22Rv1 (cell line): ENCODE measurements around the gene FBRS.

Source experiments
- H3K27ac ChIP-seq: fragments of 450-650 bp; 2 replicates; pipeline ENCODE4 v1.5.1; 2017
- ZFX ChIP-seq: fragments of 450-650 bp; IDR thresholded peaks from 2 replicates; pipeline ENCODE4 v1.6.1; 2017; ENCODE audit warnings: antibody characterized with exemption, borderline replicate concordance
- TF ChIP-seq, protein P1 (sequence below): fragments of 450-650 bp; IDR thresholded peaks from 2 replicates; pipeline ENCODE4 v1.5.1; 2017; ENCODE audit warnings: mild to moderate bottlenecking

FBRS gene

DNA sequence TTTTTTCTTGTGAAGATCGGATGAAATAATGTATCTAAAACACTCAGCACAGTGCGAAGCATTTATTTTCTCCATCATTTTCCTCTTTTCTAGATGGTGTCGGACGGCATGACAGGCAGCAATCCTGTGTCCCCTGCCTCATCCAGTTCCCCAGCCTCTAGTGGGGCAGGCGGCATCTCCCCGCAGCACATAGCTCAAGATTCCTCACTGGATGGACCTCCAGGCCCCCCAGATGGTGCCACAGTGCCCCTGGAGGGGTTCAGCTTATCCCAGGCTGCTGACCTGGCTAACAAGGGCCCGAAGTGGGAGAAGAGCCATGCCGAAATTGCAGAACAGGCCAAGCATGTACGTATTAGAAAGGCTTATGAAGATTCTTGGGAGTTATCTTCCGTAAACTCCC, 45.7 kb downstream of the FBRS start:
- no peak overlapping the region for H3K27ac ChIP-seq
- no peak for TF ChIP-seq ZFX
- TF ChIP-seq, protein P1, sequence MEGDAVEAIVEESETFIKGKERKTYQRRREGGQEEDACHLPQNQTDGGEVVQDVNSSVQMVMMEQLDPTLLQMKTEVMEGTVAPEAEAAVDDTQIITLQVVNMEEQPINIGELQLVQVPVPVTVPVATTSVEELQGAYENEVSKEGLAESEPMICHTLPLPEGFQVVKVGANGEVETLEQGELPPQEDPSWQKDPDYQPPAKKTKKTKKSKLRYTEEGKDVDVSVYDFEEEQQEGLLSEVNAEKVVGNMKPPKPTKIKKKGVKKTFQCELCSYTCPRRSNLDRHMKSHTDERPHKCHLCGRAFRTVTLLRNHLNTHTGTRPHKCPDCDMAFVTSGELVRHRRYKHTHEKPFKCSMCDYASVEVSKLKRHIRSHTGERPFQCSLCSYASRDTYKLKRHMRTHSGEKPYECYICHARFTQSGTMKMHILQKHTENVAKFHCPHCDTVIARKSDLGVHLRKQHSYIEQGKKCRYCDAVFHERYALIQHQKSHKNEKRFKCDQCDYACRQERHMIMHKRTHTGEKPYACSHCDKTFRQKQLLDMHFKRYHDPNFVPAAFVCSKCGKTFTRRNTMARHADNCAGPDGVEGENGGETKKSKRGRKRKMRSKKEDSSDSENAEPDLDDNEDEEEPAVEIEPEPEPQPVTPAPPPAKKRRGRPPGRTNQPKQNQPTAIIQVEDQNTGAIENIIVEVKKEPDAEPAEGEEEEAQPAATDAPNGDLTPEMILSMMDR: no peak

DNA sequence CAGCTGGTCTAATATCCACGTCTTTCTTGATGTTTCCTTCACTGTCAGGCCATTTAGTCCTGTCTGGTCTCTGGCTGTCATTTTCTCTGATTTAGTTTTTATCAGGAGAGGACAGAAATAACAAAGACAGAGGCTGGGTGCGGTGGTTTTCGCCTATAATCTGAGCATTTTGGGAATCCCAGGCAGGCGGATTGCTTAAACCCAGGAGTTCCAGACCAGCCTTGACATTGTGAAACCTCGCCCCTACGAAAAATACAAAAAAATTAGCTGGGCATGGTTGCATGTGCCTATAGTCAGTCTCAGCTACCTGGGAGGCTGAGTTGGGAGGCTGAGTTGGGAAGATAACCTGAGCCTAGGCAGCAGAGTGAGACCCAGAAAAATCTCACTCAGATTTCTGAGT, 47.8 kb downstream of the FBRS start:
- no peak overlapping the region for H3K27ac ChIP-seq
- no peak for TF ChIP-seq ZFX
- TF ChIP-seq, protein P1: no peak

DNA sequence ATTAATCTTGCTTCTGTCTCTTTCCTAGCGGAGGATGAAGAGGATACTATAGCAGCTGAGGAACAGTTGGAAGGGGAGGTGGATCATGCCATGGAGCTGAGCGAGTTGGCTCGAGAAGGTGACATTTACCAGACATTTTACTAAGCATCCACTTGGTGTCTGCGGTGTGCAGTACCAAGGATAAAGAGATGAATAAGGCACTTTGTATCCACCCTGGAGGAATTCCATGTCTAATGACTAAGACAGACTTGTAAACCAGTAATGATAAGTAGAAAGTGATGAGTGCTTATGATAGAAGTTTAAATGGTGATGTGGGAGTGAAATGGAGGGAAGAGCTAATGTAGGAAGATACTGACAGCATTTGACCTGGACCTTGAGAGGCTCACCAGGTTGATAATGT, 52.7 kb downstream of the FBRS start:
- no peak overlapping the region for H3K27ac ChIP-seq
- no peak for TF ChIP-seq ZFX
- TF ChIP-seq, protein P1: no peak

DNA sequence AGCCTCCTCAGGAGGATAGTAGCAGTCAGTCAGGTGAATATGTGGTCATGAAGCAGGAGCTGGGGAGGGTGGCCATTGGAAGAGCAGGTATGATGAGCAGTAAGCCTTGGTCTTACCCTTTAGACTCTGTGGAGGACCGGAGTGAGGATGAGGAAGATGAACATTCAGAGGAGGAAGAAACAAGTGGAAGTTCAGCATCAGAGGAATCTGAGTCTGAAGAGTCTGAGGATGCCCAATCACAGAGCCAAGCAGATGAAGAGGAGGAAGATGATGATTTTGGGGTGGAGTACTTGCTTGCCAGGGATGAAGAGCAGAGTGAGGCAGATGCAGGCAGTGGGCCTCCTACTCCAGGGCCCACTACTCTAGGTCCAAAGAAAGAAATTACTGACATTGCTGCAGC, 53.5 kb downstream of the FBRS start:
- no peak for TF ChIP-seq ZFX
- TF ChIP-seq, protein P1: no peak
- no peak overlapping the region for H3K27ac ChIP-seq

DNA sequence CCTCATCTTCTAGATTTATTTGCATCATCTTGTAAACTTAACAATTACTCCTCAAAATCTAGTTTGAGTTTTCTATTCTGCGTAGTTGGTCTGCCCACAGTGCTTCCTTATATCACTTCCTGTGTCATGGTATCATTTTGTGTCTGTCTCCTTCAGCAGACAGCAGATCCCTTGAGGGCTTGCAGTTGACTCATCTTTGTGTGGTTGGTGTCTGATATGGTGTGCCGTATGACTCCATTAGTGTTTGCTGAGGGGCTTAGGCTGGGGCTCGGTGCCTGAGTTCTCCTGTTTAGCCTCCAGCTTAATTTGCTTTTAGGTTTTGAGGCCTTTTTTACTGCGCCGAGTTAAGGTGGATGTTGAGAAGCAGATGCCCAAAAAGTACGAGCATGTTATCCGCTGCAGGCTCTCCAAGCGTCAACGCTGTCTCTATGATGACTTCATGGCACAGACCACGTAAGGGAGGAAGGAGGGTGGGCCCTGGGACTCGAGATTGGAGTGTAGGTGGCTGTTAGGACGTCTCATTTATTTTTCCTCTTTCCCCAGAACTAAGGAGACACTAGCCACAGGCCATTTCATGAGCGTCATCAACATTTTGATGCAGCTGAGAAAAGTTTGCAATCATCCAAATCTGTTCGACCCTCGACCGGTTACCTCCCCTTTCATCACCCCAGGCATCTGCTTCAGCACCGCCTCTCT, 57.7 kb downstream of the FBRS start:
- no peak overlapping the region for H3K27ac ChIP-seq

DNA sequence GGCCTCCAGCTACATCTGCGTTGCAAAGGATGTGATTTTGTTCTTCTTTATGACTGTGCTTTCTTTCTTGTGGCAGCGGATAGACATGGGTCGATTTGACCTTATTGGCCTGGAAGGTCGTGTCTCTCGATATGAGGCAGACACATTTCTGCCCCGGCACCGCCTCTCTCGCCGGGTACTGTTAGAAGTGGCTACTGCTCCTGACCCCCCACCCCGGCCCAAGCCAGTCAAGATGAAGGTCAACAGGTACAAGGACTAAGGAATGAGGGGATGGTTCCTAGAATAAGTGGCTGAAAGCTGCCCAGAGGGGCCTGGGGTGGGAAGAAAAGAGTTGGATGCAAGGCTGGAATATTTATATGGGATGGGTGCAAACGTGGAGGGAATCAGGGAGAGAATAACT, 61.9 kb downstream of the FBRS start:
- TF ChIP-seq ZFX: no peak
- TF ChIP-seq, protein P1: no peak
- no peak overlapping the region for H3K27ac ChIP-seq

More for the DNA sequence above, 57.7 kb downstream of the FBRS start:
- TF ChIP-seq, protein P1: no peak
- no peak for TF ChIP-seq ZFX
